Adrenal gland (tissue), 5 donors: Measurements from ENCODE around the gene DDX18.

Experiments
- POLR2A ChIP-seq, 2 donors: fragments of 450-650 bp; IDR thresholded peaks; one replicate each; pipeline ENCODE4 v1.6.1; 2017; ENCODE audit warnings: antibody characterized with exemption in 2 of 2, mild to moderate bottlenecking in 2 of 2, moderate library complexity in 1 of 2
- TF ChIP-seq, protein P1 (sequence below), 6 experiments: fragments of 450-650 bp in 4 of 6; fragments of 200-600 bp in 2 of 6; sonication (generic) in 1 of 6; IDR thresholded peaks; 1 replicate in 5 of 6; 2 replicates in 1 of 6; pipeline versions ENCODE4 v1.5.1 to v1.8.0; 2016 to 2021; ENCODE audit warnings: antibody characterized with exemption in 6 of 6, mild to moderate bottlenecking in 2 of 6, moderate library complexity in 1 of 6
- donor health status: DM: no; HTN: no; CAD: no.

DNA sequence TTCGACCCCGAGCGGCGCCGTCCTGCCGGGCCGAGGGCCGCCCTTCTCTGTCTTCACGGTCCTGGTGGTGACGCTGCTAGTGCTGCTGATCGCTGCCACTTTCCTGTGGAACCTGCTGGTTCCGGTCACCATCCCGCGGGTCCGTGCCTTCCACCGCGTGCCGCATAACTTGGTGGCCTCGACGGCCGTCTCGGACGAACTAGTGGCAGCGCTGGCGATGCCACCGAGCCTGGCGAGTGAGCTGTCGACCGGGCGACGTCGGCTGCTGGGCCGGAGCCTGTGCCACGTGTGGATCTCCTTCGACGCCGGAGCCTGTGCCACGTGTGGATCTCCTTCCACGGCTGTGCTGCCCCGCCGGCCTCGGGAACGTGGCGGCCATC, 45.0 kb downstream of the DDX18 start:
- TF ChIP-seq POLR2A (IDR thresholded peaks at IDR 0.05), result no peak
- TF ChIP-seq, protein P1, sequence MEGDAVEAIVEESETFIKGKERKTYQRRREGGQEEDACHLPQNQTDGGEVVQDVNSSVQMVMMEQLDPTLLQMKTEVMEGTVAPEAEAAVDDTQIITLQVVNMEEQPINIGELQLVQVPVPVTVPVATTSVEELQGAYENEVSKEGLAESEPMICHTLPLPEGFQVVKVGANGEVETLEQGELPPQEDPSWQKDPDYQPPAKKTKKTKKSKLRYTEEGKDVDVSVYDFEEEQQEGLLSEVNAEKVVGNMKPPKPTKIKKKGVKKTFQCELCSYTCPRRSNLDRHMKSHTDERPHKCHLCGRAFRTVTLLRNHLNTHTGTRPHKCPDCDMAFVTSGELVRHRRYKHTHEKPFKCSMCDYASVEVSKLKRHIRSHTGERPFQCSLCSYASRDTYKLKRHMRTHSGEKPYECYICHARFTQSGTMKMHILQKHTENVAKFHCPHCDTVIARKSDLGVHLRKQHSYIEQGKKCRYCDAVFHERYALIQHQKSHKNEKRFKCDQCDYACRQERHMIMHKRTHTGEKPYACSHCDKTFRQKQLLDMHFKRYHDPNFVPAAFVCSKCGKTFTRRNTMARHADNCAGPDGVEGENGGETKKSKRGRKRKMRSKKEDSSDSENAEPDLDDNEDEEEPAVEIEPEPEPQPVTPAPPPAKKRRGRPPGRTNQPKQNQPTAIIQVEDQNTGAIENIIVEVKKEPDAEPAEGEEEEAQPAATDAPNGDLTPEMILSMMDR (IDR thresholded peaks at IDR 0.05), result no peak
